Activated T-cell treated with anti-CD3 and anti-CD28 coated beads, Interleukin-2, amount 50 U/mL, for 24 hours (primary cell): ENCODE measurements around the gene CCDC177.

ENCODE experiments used
- DNase-seq: peaks from one replicate; pipeline ENCODE4 v3.0.0-alpha.2; 2020
- H3K27ac Mint-ChIP-seq: 2 replicates; pipeline ENCODE4 v1.8.0; 2020; ENCODE audit warnings: mild to moderate bottlenecking, mixed read lengths
- H3K27me3 Mint-ChIP-seq: 2 replicates; pipeline ENCODE4 v1.8.0; 2020; ENCODE audit warnings: mixed read lengths
- H3K36me3 Mint-ChIP-seq: 2 replicates; pipeline ENCODE4 v1.8.0; 2020; ENCODE audit warnings: low read depth, mixed read lengths
- H3K4me1 Mint-ChIP-seq: 2 replicates; pipeline ENCODE4 v1.8.0; 2020; ENCODE audit warnings: low read depth, mixed read lengths
- H3K4me3 Mint-ChIP-seq: 2 replicates; pipeline ENCODE4 v1.8.0; 2020; ENCODE audit warnings: mild to moderate bottlenecking, moderate library complexity, mixed read lengths
- H3K9me3 Mint-ChIP-seq: 2 replicates; pipeline ENCODE4 v1.8.0; 2020; ENCODE audit warnings: mixed read lengths

CCDC177 gene

DNA sequence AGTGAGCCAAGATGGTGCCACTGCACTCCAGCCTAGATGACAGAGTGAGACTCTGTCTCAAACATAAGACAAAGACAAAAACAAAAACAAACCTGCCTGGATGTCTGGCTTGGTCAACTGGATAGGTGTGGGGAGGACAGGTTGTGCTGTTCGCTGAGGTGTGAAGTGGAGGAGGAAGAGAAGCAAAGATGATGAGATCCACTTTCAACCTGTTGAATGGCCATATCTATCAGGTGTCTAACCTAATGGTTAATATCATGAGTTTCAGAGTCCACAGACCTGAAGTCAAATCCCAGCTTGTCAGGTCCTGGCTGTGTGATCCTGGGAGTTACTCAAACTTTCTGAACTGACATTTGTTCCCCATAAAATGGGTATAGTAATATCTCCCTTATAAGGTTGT lies 9.7 kb upstream of the CCDC177 start:
- Mint-ChIP-seq H3K9me3 (no peaks in the 10 kb centered on the region), H3K4me3 (no peak overlapping the region), H3K4me1 (no peaks in the 10 kb centered on the region), H3K27me3 (no peaks in the 10 kb centered on the region), H3K36me3 (no peaks in the 10 kb centered on the region), H3K27ac (no peak overlapping the region)
- no peak for DNase-seq

DNA sequence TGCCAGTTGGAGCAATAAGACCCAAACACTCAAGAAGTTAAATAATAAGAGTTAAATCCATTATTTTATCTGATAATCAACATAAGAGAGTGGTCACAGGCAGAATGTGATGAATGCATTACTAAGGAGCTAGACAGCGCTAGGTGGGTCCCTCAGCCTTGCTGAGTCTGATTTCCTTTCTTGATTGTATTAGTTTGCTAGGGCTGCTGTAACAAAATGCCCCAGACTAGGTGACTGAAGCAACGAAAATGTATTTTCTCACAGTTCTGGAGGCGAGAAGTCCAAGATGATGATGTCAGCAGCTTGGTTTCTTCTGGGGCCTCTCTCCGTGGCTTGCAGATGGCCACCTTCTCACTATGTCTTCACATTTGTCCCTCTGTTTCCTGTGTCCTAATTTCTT lies 8.2 kb upstream of the CCDC177 start:
- H3K4me1 Mint-ChIP-seq = no peaks in the 10 kb centered on the region
- no peaks in the 10 kb centered on the region for H3K27me3 Mint-ChIP-seq
- H3K4me3 Mint-ChIP-seq = no peak overlapping the region
- H3K9me3 Mint-ChIP-seq = no peaks in the 10 kb centered on the region
- DNase-seq = no peak
- H3K27ac Mint-ChIP-seq = no peak overlapping the region
- no peaks in the 10 kb centered on the region for H3K36me3 Mint-ChIP-seq

DNA sequence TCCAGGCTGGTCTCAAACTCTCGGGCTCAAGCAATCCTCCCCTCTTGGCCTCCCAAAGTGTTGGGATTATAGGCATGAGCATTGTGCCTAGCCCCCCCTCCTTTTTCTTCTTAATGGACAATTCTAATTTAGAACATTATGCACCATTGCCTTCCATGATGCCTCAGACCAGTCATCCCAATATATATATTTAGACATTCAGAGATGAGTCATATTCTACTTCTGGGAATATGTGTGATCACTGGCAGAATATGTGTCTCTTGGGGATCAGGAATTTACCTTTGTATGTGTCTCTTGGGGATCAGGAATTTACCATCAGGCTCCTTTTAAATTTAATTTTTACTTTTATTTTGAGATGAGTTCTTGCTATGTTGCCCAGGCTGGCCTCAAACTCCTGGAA lies 7.5 kb upstream of the CCDC177 start:
- no peaks in the 10 kb centered on the region for H3K4me1 Mint-ChIP-seq
- H3K9me3 Mint-ChIP-seq = no peaks in the 10 kb centered on the region
- H3K27ac Mint-ChIP-seq = no peak overlapping the region
- H3K4me3 Mint-ChIP-seq = no peak overlapping the region
- DNase-seq = no peak
- no peaks in the 10 kb centered on the region for H3K27me3 Mint-ChIP-seq
- H3K36me3 Mint-ChIP-seq = no peaks in the 10 kb centered on the region

DNA sequence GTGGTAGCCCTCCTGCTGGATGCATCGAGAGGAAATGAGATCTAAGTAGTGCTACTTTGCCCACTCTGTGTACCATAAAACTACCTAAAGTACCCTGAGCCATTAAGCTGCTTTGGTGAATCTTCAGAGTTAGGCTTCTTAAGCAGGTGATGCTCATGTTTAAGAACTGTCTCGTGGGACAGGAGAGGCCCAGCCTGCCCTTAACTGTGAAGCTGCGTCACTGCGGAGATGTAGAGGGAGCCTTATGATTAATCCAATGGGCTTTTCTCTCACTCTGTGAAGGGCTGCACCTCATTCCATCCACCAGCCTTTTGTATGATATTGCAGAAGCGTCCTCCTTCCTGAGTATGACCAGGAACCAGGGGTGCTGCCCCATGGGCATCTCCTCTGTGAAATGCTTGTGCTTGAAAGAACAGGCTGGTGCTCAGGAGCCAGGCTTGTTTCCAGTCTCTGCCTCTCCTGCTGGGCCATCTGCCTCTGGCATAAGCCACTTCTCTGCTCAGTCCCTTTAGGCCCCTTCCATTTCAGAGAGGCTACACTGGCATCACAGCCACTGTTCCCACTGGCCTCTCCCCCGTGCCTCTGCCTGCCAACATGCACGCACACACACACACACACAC lies 6.8 kb upstream of the CCDC177 start:
- no peaks in the 10 kb centered on the region for H3K9me3 Mint-ChIP-seq
- DNase-seq = no peak
- no peaks in the 10 kb centered on the region for H3K4me1 Mint-ChIP-seq
- peaks cover 5% of the 10 kb centered on the region for H3K27me3 Mint-ChIP-seq
- no peak overlapping the region for H3K4me3 Mint-ChIP-seq
- no peaks in the 10 kb centered on the region for H3K36me3 Mint-ChIP-seq
- no peak overlapping the region for H3K27ac Mint-ChIP-seq

DNA sequence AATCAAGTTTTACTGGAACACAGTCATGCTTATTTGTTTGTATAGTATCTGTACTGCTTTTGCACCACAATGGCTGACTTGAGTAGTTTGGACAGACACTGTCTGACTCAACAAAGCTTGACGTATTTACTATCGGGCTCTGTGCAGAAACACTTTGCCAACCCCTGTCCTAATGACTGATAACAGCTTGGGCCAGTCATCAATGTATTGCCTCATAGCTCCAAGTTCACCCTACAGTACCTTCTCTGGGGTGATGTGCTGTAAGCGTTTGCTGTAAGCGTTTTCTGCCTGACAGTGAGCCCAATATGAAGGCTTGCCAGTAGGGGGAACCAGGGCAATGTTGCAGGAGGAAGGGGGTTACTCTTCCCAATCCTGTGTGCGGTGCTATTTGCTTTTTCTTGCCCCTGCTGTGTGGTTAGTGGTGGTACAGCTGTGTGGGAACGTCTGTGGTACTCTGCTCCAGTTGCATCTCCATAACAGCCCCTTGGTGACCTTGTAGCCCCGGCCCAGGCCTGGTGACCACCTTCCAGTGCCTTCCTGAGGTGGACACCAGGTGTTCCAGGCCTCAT lies 5.4 kb upstream of the CCDC177 start:
- Mint-ChIP-seq H3K27ac (no peak overlapping the region), H3K27me3 (peaks cover 16% of the 10 kb centered on the region), H3K4me1 (no peaks in the 10 kb centered on the region), H3K36me3 (no peaks in the 10 kb centered on the region), H3K9me3 (no peaks in the 10 kb centered on the region), H3K4me3 (no peak overlapping the region)
- no peak for DNase-seq

DNA sequence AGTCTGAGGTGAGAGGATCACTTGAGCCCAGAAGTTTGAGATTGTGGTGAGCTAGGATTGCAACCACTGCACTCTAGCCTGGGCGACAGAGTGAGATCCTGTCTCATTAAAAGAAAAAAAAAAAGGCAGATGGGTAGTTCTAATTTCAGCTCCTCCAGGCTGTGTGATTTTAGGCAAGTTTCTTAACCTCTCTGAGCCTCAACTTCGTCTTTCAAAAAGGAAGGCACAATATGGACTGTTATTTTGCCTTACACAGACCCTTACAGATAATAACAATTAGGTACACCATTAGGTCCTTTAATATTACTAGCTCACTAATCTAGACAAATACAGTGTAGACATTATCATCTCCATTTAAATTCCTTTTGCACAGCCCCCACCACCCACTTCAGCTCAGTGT lies 4.8 kb upstream of the CCDC177 start:
- peaks cover 2% of the 10 kb centered on the region for H3K4me1 Mint-ChIP-seq

DNA sequence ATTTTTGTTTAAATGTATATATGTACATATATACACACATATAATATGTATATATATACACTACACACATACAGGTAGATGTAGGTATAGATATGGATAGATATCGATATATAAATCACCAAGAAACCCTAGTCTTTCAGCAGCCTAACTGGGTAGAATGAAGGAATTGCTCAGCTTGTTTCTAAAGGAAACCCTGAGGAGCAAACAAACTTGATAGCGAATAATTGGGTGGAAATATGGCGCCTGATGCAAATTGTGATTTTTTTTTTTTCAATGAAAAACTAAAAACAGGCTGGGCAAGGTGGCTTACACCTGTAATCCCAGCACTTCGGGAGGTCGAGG lies 254 bp upstream of the CCDC177 start:
- H3K27me3 Mint-ChIP-seq = peaks cover 60% of the 10 kb centered on the region
- no peak overlapping the region for H3K4me3 Mint-ChIP-seq
- H3K4me1 Mint-ChIP-seq = peaks cover 14% of the 10 kb centered on the region
- H3K36me3 Mint-ChIP-seq = no peaks in the 10 kb centered on the region
- no peaks in the 10 kb centered on the region for H3K9me3 Mint-ChIP-seq
- no peak overlapping the region for H3K27ac Mint-ChIP-seq
- DNase-seq = no peak

More for the DNA sequence above, 4.8 kb upstream of the CCDC177 start:
- no peak overlapping the region for H3K4me3 Mint-ChIP-seq
- no peaks in the 10 kb centered on the region for H3K36me3 Mint-ChIP-seq
- H3K27me3 Mint-ChIP-seq = peaks cover 21% of the 10 kb centered on the region
- H3K9me3 Mint-ChIP-seq = no peaks in the 10 kb centered on the region
- DNase-seq = no peak
- H3K27ac Mint-ChIP-seq = no peak overlapping the region

DNA sequence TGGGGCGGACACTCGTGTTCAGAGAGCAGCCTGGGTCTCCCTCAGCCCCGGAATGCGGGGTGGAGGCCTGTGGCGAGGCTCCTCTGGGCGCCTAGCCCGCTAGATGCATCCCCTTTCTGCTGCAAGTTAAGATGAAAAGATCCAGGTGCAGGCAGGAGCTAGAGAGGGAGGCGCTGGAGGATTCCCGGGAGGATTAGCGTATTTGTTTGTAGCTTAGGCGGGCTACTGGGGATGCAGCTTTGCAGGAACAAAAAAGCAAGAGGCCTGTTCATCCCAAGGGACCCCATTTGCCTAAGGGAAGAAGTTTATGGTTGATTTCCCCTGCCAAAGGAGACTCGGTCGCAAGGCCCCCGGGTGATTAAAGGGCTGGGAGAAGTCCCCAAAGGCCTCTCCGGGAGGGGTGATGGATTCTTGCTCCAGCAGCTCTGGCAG lies 824 bp downstream of the CCDC177 start:
- H3K27me3 Mint-ChIP-seq = peaks cover 70% of the 10 kb centered on the region
- H3K9me3 Mint-ChIP-seq = no peaks in the 10 kb centered on the region

DNA sequence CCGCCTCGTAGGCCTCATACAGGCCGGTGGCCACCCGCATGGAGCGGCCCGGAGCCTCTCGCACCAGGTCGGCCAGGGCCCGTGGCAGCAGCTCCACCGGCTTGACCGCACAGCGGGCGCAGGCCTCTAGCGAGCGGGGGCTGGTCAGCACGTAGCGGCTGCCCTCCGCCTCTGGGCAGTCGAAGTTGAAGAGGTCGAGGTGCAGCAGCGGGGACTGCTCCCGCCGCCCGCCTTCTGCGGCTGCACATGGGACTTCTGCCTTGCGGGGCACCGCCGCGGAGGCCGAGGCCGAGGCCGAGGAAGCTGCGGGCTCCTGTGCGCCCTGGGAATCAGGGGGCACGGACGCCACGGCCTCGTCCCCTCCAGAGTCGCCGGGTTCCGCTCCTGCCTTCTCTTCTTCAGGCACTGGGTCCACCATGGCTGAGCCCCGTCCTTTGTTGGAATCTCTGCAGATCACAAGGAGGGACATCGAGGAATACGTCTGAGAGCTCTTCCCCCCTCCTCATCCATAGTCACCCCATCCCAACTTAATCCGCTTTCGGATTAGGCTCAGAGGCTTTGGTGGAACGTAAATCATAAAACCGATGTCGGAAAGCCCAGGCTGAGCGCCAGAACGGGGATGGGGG lies 1.4 kb downstream of the CCDC177 start:
- Mint-ChIP-seq H3K9me3 (no peaks in the 10 kb centered on the region), H3K4me3 (peak overlapping the region; percentile 20), H3K36me3 (no peaks in the 10 kb centered on the region)

More for the DNA sequence above, 824 bp downstream of the CCDC177 start:
- no peak for DNase-seq
- Mint-ChIP-seq H3K4me3 (peak overlapping the region; percentile 20), H3K4me1 (peaks cover 14% of the 10 kb centered on the region), H3K27ac (no peak overlapping the region), H3K36me3 (no peaks in the 10 kb centered on the region)

DNA sequence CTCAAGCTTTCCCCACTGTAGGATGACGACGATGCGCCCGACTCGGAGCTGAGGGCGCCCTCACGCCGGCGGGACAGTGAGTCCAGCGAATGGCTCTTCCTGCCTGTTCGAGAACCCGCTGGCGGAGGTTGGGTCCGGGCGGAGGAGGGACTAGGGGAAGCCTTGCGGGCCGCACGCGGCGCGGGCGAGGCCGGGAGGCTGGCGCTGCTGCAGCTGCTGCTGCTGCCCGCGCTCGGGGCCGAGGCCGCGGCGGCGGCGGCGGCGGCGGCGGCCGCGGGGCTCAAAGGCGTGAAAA lies 1.9 kb downstream of the CCDC177 start:
- H3K4me3 Mint-ChIP-seq = no peak overlapping the region
- peaks cover 79% of the 10 kb centered on the region for H3K27me3 Mint-ChIP-seq

More for the DNA sequence above, 1.4 kb downstream of the CCDC177 start:
- DNase-seq = peak; percentile 39
- peaks cover 14% of the 10 kb centered on the region for H3K4me1 Mint-ChIP-seq
- H3K27me3 Mint-ChIP-seq = peaks cover 74% of the 10 kb centered on the region
- no peak overlapping the region for H3K27ac Mint-ChIP-seq

DNA sequence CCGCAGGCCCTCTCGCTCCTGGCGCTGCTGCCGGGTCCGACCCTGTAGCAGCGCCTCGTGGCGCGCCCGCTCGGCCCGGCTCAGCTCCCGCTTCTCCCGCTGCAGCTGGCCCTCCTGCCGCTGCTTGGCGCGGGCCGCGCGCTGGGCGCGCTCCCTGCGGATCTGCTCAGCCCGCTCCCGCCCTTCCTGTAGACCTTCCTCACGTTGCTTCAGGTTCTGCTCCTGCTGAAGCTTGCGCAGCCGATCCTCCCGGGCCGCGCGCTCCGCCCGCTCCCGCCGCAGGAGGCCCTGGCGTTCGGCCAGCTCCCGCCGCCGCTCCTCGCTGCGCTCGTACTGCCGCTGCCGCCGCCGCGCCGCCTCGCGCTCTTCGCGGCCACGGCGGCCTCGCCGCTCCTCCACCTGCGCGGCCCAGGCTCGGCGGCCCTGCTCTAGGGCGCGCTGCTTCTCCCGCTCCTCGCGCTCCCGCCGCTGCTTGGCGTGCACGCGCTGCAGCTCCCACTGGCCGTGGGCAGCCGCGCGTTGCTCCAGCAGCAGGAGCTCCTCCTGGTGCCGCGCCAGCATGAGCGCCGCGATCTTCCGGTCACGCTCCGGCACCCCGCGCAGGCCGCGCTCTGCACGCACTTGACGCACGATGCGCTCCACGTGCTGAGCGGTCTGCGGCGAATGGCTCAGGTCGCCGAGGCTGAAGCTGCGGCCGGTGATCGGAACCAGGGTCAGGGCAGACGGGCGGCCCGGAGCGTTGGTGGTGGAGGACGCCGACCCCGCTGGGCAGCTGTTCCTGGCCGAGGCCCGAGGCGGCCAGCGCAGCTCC lies 2.4 kb downstream of the CCDC177 start:
- H3K4me3 Mint-ChIP-seq = peak overlapping the region; percentile 20
- peaks cover 85% of the 10 kb centered on the region for H3K27me3 Mint-ChIP-seq
- DNase-seq = peak; percentile 55
- no peaks in the 10 kb centered on the region for H3K36me3 Mint-ChIP-seq
- H3K9me3 Mint-ChIP-seq = no peaks in the 10 kb centered on the region
- peaks cover 14% of the 10 kb centered on the region for H3K4me1 Mint-ChIP-seq
- H3K27ac Mint-ChIP-seq = no peak overlapping the region

More for the DNA sequence above, 1.9 kb downstream of the CCDC177 start:
- Mint-ChIP-seq H3K27ac (no peak overlapping the region), H3K9me3 (no peaks in the 10 kb centered on the region), H3K4me1 (peaks cover 14% of the 10 kb centered on the region), H3K36me3 (no peaks in the 10 kb centered on the region)
- no peak for DNase-seq

DNA sequence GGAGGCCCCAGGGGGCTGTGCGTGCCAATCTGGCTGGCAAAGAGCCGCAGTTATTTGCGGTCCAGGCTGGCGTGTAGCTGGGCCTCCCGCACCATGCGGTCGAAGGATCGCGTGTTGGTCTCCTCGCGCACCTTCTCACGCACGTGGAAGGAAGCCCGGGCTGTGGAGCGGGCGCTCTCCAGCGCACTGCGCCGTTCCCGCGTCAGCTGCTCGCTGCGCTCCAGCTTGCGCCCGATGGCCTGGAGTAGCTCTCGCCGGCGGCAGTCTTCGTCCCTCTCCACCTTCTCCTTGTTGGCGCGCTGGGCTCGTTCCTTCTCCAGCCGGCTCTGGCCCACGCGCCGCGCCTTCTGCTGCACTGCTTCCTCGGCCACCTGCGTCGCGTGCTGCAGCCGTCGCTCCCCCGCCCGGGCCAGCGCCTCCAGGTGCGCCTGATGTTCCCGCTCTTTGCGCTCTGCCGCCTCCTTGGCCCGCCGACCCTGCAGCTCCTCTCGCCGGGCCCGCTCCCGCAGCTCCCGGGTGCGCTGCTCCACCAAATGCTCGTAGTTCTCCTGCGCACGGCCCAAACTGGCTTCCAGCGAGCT lies 3.1 kb downstream of the CCDC177 start:
- H3K27ac Mint-ChIP-seq = no peak overlapping the region
- H3K4me1 Mint-ChIP-seq = peaks cover 14% of the 10 kb centered on the region
- H3K27me3 Mint-ChIP-seq = peaks cover 84% of the 10 kb centered on the region
- no peak overlapping the region for H3K4me3 Mint-ChIP-seq
- DNase-seq = peak; percentile 35
- no peaks in the 10 kb centered on the region for H3K36me3 Mint-ChIP-seq
- no peaks in the 10 kb centered on the region for H3K9me3 Mint-ChIP-seq

DNA sequence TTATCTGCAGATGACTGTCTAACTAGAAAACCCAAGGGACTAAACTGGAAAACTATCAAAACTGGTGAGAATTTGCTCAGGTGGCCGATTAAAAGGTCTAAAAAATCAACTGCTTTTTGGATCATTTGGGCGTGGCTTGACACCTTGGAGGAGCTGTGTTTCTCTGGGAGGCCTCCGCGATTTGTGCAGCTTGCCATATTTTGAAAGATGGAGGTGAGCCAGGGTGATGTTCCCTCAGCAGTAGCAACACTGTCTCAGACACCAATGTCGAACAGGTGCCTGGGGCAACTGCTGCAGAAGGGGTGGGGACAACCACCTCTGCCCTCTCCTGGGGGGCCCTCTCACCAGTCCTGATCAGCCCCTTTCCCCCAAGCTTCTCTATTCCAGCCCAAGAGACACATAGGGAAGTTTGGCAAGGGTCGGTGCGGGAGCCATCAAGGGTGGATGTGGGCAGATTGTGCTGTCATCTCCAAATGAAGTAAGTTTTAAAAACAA lies 3.8 kb downstream of the CCDC177 start:
- Mint-ChIP-seq H3K9me3 (no peaks in the 10 kb centered on the region), H3K4me1 (peaks cover 14% of the 10 kb centered on the region), H3K4me3 (no peak overlapping the region), H3K27me3 (peaks cover 84% of the 10 kb centered on the region), H3K36me3 (no peaks in the 10 kb centered on the region), H3K27ac (no peak overlapping the region)
- DNase-seq = no peak

DNA sequence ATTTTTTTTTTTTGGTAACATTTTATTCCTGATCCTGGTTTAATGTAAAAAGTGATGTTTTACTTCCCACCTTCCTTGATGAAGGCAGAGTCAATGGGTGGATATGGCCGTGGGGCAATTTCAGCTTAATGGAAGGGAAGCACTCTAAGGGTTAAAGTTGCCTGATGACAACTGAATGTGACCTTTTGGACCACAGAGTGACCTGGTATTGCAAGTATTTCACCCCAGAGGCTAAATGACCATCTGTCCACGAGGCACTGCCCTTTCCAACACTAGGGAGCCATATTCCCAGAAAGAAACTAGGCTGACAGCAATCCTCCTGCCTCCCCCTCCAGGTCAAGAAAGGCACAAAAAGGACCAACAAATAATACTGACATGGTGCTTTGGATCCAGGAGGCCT lies 4.8 kb downstream of the CCDC177 start:
- Mint-ChIP-seq H3K27ac (no peak overlapping the region), H3K4me1 (peaks cover 14% of the 10 kb centered on the region), H3K36me3 (no peaks in the 10 kb centered on the region), H3K4me3 (no peak overlapping the region), H3K27me3 (peaks cover 86% of the 10 kb centered on the region), H3K9me3 (no peaks in the 10 kb centered on the region)
- DNase-seq = no peak
